HEK293T (cell line): ENCODE data around the gene GLG1.

Source experiments
- CTCF ChIA-PET: fragments of 350-600 bp; formaldehyde crosslinking; extraction: SDS; loops from one replicate; lab custom pipeline; 2021; ENCODE audit warnings: antibody characterized with exemption, inconsistent platforms; lab: Yijun Ruan, JAX
- POLR2A ChIA-PET: fragments of 350-600 bp; formaldehyde crosslinking; extraction: SDS; loops from one replicate; lab custom pipeline; 2020; ENCODE audit warnings: antibody characterized with exemption, inconsistent platforms; lab: Yijun Ruan, JAX
- DNase-seq: peaks from one replicate; pipeline ENCODE4 v3.0.0; 2012; ENCODE audit warnings: mixed read lengths; ENCODE audit errors: extremely low spot score
- ARNT ChIP-seq: fragments of 450-650 bp; IDR thresholded peaks from 2 replicates; pipeline ENCODE4 v1.6.1; 2017; ENCODE audit warnings: mild to moderate bottlenecking
- BHLHE40 ChIP-seq: fragments of 450-650 bp; IDR thresholded peaks from 2 replicates; pipeline ENCODE4 v1.6.1; 2016; ENCODE audit warnings: mild to moderate bottlenecking, moderate library complexity, borderline replicate concordance
- CTBP1 ChIP-seq: fragments of 450-650 bp; IDR thresholded peaks from 2 replicates; pipeline ENCODE4 v1.6.1; 2016; ENCODE audit warnings: borderline replicate concordance
- ELF4 ChIP-seq: fragments of 450-650 bp; IDR thresholded peaks from 2 replicates; pipeline ENCODE4 v1.6.1; 2017; ENCODE audit warnings: antibody characterized with exemption
- FOXA1 ChIP-seq: fragments of 450-650 bp; IDR thresholded peaks from 2 replicates; pipeline ENCODE4 v1.6.1; 2016; ENCODE audit warnings: mild to moderate bottlenecking
- FOXK2 ChIP-seq: fragments of 450-650 bp; IDR thresholded peaks from 2 replicates; pipeline ENCODE4 v1.6.1; 2016; ENCODE audit warnings: mild to moderate bottlenecking
- FOXM1 ChIP-seq: fragments of 450-650 bp; IDR thresholded peaks from 2 replicates; pipeline ENCODE4 v1.6.1; 2017; ENCODE audit warnings: mild to moderate bottlenecking, borderline replicate concordance
- HDGF ChIP-seq: fragments of 450-650 bp; IDR thresholded peaks from 2 replicates; pipeline ENCODE4 v1.6.1; 2017; ENCODE audit warnings: antibody characterized with exemption, borderline replicate concordance
- L3MBTL2 ChIP-seq: fragments of 450-650 bp; conservative IDR thresholded peaks from 2 replicates; pipeline ENCODE4 v1.6.1; 2016; ENCODE audit warnings: mild to moderate bottlenecking
- LEF1 ChIP-seq: fragments of 450-650 bp; IDR thresholded peaks from 2 replicates; pipeline ENCODE4 v1.6.1; 2017; ENCODE audit warnings: mild to moderate bottlenecking, borderline replicate concordance
- NFRKB ChIP-seq: fragments of 450-650 bp; IDR thresholded peaks from 2 replicates; pipeline ENCODE4 v1.6.1; 2016; ENCODE audit warnings: mild to moderate bottlenecking, moderate library complexity
- SP1 ChIP-seq: fragments of 450-650 bp; IDR thresholded peaks from 2 replicates; pipeline ENCODE4 v1.6.1; 2017
- SUZ12 ChIP-seq: fragments of 450-650 bp; IDR thresholded peaks from 2 replicates; pipeline ENCODE4 v1.6.1; 2016; ENCODE audit warnings: mild to moderate bottlenecking
- TARDBP ChIP-seq: fragments of 450-650 bp; IDR thresholded peaks from 2 replicates; pipeline ENCODE4 v1.6.1; 2016
- ZNF384 ChIP-seq: fragments of 450-650 bp; IDR thresholded peaks from 2 replicates; pipeline ENCODE4 v1.6.1; 2016
- TF ChIP-seq, protein P1 (sequence below): fragments of 450-650 bp; IDR thresholded peaks from 2 replicates; pipeline ENCODE4 v1.6.1; 2016

Gene GLG1

DNA sequence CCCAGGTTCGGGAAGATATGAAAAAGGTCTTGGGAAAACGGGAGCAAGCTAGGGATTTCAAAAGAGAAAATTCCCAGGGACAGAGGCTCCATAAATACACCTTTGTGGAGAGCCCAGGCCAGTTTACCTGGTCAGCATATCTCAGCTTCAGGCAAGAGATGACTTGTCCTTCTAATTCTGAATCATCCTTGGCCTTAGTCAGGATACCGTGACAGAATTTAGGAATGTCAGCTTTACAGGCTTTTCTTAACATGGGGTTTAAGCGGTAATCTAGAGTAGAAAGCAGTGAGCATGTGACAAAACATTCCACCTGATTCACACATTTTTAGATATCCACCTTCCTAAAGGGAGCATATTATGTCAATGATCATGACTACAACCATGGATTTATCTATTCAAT lies 144.6 kb downstream of the GLG1 start:
- DNase-seq, result no peak
- ChIA-PET POLR2A (no interaction called here), CTCF (no interaction called here)
- no peak for TF ChIP-seq NFRKB
- no peak for TF ChIP-seq BHLHE40

DNA sequence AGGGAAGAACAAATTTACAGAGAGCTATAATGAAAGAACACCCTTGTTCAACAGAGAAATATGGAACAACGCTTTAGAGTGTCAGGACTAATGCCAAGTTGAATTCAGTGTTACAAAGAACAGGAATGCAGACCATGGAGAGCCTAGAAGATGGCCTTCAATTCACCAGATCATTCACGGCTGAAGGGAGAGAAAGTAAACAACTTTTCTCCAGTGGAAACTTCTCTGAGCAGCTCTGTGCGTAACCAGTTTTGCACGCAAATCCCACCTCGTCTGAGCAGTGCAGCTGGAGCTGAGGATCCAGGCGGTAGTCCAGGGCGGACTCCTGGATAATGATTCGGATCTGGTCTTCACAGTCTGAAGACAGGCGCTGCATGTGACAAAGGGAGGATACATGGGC lies 145.1 kb downstream of the GLG1 start:
- POLR2A ChIA-PET, result no interaction called here
- TF ChIP-seq SUZ12, result no peak
- no peak for TF ChIP-seq FOXA1
- no peak for TF ChIP-seq FOXK2
- TF ChIP-seq SP1, result no peak
- no peak for TF ChIP-seq NFRKB
- TF ChIP-seq TARDBP, result no peak
- TF ChIP-seq ZNF384, result no peak
- no peak for TF ChIP-seq HDGF
- no peak for TF ChIP-seq LEF1
- TF ChIP-seq, protein P1, sequence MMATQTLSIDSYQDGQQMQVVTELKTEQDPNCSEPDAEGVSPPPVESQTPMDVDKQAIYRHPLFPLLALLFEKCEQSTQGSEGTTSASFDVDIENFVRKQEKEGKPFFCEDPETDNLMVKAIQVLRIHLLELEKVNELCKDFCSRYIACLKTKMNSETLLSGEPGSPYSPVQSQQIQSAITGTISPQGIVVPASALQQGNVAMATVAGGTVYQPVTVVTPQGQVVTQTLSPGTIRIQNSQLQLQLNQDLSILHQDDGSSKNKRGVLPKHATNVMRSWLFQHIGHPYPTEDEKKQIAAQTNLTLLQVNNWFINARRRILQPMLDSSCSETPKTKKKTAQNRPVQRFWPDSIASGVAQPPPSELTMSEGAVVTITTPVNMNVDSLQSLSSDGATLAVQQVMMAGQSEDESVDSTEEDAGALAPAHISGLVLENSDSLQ, result no peak
- TF ChIP-seq BHLHE40, result no peak
- TF ChIP-seq CTBP1, result no peak
- no peak for TF ChIP-seq ELF4
- no peak for TF ChIP-seq FOXM1
- TF ChIP-seq ARNT, result no peak
- no peak for TF ChIP-seq L3MBTL2
- DNase-seq, result no peak
- CTCF ChIA-PET, result interaction anchor here (0.6 kb wide), 1 partner anchor 21 kb away, joined by 3 read pairs; no protein-coding TSS in a partner anchor

DNA sequence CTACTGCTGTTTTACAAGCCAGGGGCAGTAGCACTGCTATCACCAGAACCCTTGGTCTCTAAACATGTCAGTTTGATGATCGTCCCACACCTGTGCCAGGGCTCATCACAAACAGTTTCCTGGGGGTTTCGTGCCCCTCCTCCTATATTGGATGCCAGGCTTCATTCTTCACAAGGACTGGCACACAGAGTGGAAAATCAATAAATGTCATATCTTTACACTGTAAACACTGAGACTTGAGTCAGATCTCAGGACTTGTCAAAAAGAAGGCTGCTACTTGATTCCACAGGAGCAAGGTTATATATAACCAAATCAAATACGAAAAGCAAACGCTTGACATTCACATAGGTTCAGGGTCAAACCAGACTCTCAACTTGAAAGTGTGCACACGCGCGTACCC lies 146.4 kb downstream of the GLG1 start:
- ChIA-PET POLR2A (no interaction called here), CTCF (interaction anchor here (0.6 to 0.7 kb wide), 2 partner anchors 25 to 398 kb away, joined by 4 to 5 read pairs; no protein-coding TSS in a partner anchor)
- DNase-seq, result no peak
- TF ChIP-seq CTBP1, result no peak
- no peak for TF ChIP-seq TARDBP
- TF ChIP-seq SP1, result no peak
- no peak for TF ChIP-seq FOXA1
- TF ChIP-seq ELF4, result no peak
- no peak for TF ChIP-seq FOXK2
- TF ChIP-seq, protein P1, result no peak

DNA sequence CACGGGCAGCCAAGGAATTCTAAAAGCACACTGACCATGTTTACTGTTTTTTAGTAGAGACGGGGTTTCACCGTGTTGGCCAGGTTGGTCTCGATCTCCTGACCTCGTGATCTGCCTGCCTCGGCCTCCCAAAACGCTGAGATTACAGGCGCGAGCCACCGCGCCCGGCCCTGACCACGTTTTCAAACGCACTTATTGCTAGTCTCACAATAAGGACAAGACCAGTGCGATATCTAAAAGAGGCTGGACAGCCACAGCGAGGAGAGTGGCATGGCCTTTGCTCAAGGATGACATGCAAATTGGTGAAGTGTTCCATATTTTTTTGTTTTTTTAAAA lies 150.7 kb downstream of the GLG1 start:
- TF ChIP-seq CTBP1 (no peak), FOXA1 (no peak), ARNT (no peak), LEF1 (no peak), ZNF384 (no peak), SUZ12 (no peak), TARDBP (no peak), FOXK2 (no peak), NFRKB (no peak), BHLHE40 (no peak), ELF4 (no peak), HDGF (no peak), SP1 (no peak), L3MBTL2 (no peak), FOXM1 (no peak)
- TF ChIP-seq, protein P1, result no peak
- ChIA-PET POLR2A (no interaction called here), CTCF (no interaction called here)
- no peak for DNase-seq

DNA sequence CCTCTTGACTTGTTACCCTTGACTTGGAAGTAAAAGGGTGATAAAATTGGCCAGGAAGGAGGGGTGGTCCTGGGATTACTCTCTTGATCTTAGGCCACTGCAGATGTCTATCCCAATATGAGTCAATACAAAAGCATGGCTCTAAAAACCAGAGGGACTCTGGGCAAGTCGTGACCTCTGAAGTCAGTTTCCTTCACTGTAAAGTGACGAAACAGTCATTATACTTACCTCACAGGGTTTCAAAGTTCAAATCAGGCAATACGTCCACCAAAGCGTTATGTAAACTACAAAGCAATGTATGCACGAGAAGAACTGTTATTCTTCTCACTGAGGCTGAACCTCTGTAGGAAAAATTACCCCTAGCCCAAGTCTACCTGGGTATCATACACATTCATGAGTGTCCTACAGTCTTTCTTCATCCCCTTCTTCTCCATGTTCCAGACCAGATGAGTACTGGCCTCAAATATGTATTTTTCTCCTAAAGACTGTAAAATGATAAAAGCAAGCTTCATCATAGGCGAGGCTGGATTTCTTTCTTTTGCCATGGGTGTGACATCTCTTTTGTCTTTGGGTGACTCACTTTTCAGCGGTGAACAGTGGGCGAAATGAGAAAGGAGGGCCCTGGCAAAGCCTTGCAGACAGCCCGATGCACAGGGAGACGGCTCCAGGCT lies 151.2 kb downstream of the GLG1 start:
- DNase-seq, result no peak
- TF ChIP-seq CTBP1, result no peak
- TF ChIP-seq FOXM1, result no peak
- no peak for TF ChIP-seq BHLHE40
- TF ChIP-seq SUZ12, result no peak
- no peak for TF ChIP-seq FOXK2
- TF ChIP-seq ARNT, result no peak
- TF ChIP-seq, protein P1, result no peak
- TF ChIP-seq LEF1, result no peak
- no peak for TF ChIP-seq NFRKB
- TF ChIP-seq ELF4, result no peak
- TF ChIP-seq ZNF384, result no peak
- no peak for TF ChIP-seq HDGF
- no peak for TF ChIP-seq FOXA1
- TF ChIP-seq L3MBTL2, result no peak
- POLR2A ChIA-PET, result no interaction called here
- CTCF ChIA-PET, result no interaction called here

DNA sequence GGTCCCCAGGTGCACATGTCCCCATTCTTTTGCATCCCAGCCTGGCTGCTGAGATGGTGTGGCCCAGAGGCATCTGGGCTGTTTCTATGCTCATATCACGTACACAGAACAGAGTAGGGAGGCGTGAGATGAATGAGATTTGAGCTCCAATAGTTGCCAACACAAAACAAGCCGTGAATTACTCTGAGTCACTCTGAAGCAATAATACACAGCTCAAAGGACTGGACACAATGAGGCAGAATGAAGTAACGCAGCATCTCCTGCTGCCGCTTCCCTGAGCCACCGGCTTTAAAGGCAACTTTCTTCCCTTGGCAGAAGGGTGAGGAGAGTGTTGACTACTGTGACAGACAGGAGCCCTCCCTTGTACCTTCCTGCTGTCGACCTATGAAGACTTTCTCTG lies 151.7 kb downstream of the GLG1 start:
- DNase-seq, result no peak
- TF ChIP-seq FOXA1 (no peak), FOXM1 (no peak), NFRKB (no peak), SUZ12 (no peak), SP1 (no peak), ARNT (no peak), TARDBP (no peak)
- TF ChIP-seq, protein P1, result no peak
- ChIA-PET POLR2A (no interaction called here), CTCF (no interaction called here)
